ENCODE results near the gene PANK2.

The PANK2 gene

GRCh38 chr20:3901028-3901705 is 12.0 kb downstream of the PANK2 start:
- Histone ChIP-seq H3K79me2 (ENCODE audit: insufficient read depth, low read depth) (peaks cover 97% of the 10 kb centered on the region), H4K20me1 (ENCODE audit: insufficient read depth) (peaks cover 15% of the 10 kb centered on the region), H2AFZ (ENCODE audit: low read depth) (no peak overlapping the region), H3K4me2 (no peak overlapping the region), H3K27ac (no peak overlapping the region), H3K36me3 (ENCODE audit: insufficient read depth) (no peaks in the 10 kb centered on the region), H3K4me1 (ENCODE audit: low read depth, poor library complexity, severe bottlenecking) (peaks cover 14% of the 10 kb centered on the region), H3K9ac (no peak overlapping the region), H3K27me3 (ENCODE audit: insufficient read depth, low read depth) (no peaks in the 10 kb centered on the region), H3K4me3 (IDR thresholded peaks at IDR 0.05; ENCODE audit: insufficient read depth, low read depth, low read length) (no peak overlapping the region)
- no peak for TF ChIP-seq CTCF (conservative IDR thresholded peaks at IDR 0.05; ENCODE audit: low read depth, low read length)

GRCh38 chr20:3901706-3902440 is 12.7 kb downstream of the PANK2 start:
- Histone ChIP-seq H3K27ac (no peak overlapping the region), H2AFZ (ENCODE audit: low read depth) (no peak overlapping the region), H3K4me2 (no peak overlapping the region), H3K27me3 (ENCODE audit: insufficient read depth, low read depth) (no peaks in the 10 kb centered on the region), H3K4me3 (IDR thresholded peaks at IDR 0.05; ENCODE audit: insufficient read depth, low read depth, low read length) (no peak overlapping the region), H3K79me2 (ENCODE audit: insufficient read depth, low read depth) (peaks cover 97% of the 10 kb centered on the region), H3K36me3 (ENCODE audit: insufficient read depth) (no peaks in the 10 kb centered on the region), H3K9ac (no peak overlapping the region), H3K4me1 (ENCODE audit: low read depth, poor library complexity, severe bottlenecking) (peaks cover 14% of the 10 kb centered on the region), H4K20me1 (ENCODE audit: insufficient read depth) (peaks cover 15% of the 10 kb centered on the region)
- no peak for TF ChIP-seq CTCF (conservative IDR thresholded peaks at IDR 0.05; ENCODE audit: low read depth, low read length)

- Histone ChIP-seq H3K4me2 (no peak overlapping the region), H3K36me3 (ENCODE audit: insufficient read depth) (no peaks in the 10 kb centered on the region), H3K9ac (no peak overlapping the region), H3K27me3 (ENCODE audit: insufficient read depth, low read depth) (no peaks in the 10 kb centered on the region), H4K20me1 (ENCODE audit: insufficient read depth) (peaks cover 11% of the 10 kb centered on the region), H3K4me1 (ENCODE audit: low read depth, poor library complexity, severe bottlenecking) (peaks cover 14% of the 10 kb centered on the region), H3K27ac (no peak overlapping the region), H3K4me3 (IDR thresholded peaks at IDR 0.05; ENCODE audit: insufficient read depth, low read depth, low read length) (no peak overlapping the region), H2AFZ (ENCODE audit: low read depth) (no peak overlapping the region), H3K79me2 (ENCODE audit: insufficient read depth, low read depth) (peaks cover 97% of the 10 kb centered on the region)
- TF ChIP-seq CTCF (conservative IDR thresholded peaks at IDR 0.05; ENCODE audit: low read depth, low read length): no peak
Observed at GRCh38 chr20:3902446-3902845, 13.3 kb downstream of the PANK2 start.

GRCh38 chr20:3904224-3904623 is 15.0 kb downstream of the PANK2 start:
- no peak overlapping the region for H3K4me3 ChIP-seq (IDR thresholded peaks at IDR 0.05; ENCODE audit: insufficient read depth, low read depth, low read length)
- H2AFZ ChIP-seq (ENCODE audit: low read depth): no peak overlapping the region
- H3K27ac ChIP-seq: no peak overlapping the region
- H3K4me1 ChIP-seq (ENCODE audit: low read depth, poor library complexity, severe bottlenecking): peaks cover 23% of the 10 kb centered on the region
- 0 out of 2 replicates have a peak, but pooled peaks cover 12% of the 10 kb centered on the region for H4K20me1 ChIP-seq (ENCODE audit: insufficient read depth)
- no peak for TF ChIP-seq CTCF (conservative IDR thresholded peaks at IDR 0.05; ENCODE audit: low read depth, low read length)
- H3K9ac ChIP-seq: no peak overlapping the region
- no peaks in the 10 kb centered on the region for H3K36me3 ChIP-seq (ENCODE audit: insufficient read depth)
- H3K27me3 ChIP-seq (ENCODE audit: insufficient read depth, low read depth): no peaks in the 10 kb centered on the region
- peaks cover 93% of the 10 kb centered on the region for H3K79me2 ChIP-seq (ENCODE audit: insufficient read depth, low read depth)
- no peak overlapping the region for H3K4me2 ChIP-seq
